HG03354 (cell line): ENCODE data around the gene SPOP.
"Not testable (repeated sequence)": the region's sequence is repeated elsewhere in the genome, so short reads cannot be mapped to it uniquely, and the experiment has no call there.

Experiments used
- ATAC-seq: cut with Tn5 transposase; IDR thresholded peaks from one replicate; pipeline ENCODE4 v1.9.1; 2021; ENCODE audit warnings: mild to moderate bottlenecking; ENCODE audit not compliant: unreplicated experiment, poor library complexity, severe bottlenecking

The SPOP gene

DNA sequence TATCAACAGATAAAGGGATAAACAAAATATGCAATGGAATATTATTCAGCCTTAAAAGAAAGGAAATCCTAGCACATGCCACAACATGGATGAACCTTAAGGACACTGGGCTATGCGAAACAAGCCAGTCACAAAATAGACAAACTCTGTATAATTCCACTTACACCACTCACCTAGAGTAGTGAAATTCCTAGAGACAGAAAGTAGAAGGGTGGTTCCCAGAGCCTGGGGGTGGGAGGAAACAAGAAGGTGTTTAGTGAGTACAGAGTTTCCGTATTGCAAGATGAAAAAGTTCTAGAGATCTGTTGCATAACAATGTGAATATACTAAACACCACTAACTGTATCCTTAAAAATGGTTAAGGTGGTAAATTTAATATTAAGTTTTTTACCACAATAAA, 10.0 kb downstream of the SPOP start:
- ATAC-seq = no peak

GRCh38 chr17:49664706-49665211, 13.1 kb downstream of the SPOP start:
- no peak for ATAC-seq

- no peak for ATAC-seq
Measured at GRCh38 chr17:49659661-49660382, 18.1 kb downstream of the SPOP start.

- ATAC-seq = no peak
Measured at GRCh38 chr17:49656247-49656646, 21.6 kb downstream of the SPOP start.

DNA sequence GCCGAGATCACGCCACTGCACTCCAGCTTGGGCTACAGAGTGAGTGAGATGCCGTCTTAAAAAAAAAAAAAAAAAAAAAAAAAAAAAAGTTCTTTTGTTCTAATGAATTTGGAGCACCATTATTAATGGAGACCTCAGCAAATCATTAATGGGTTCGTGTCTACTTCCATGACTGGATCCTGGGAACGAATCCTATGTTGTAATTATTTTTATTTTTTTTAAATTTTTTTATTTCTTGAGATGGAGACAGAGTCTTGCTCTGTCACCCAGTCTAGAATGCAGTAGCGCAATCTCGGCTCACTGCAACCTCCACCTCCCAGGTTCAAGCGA, 30.7 kb downstream of the SPOP start:
- no peak for ATAC-seq

GRCh38 chr17:49646391-49647255, 31.3 kb downstream of the SPOP start:
- peak; percentile 67 for ATAC-seq

DNA sequence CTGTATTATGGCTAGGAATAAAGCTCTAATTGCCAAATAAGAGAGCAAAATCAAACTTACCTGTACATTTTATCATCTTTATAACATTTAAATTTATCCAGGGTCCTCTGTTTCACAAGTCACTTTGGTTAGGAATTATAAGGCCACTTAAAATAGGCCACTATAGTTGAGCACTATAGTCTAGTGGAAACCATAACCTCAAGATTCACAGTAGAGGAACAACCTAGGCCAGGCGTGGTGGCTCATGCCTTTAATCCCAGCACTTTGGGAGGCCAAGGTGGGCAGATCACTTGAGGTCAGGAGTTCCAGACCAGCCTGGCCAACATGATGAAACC, 31.9 kb downstream of the SPOP start:
- not testable (repeated sequence) for ATAC-seq

DNA sequence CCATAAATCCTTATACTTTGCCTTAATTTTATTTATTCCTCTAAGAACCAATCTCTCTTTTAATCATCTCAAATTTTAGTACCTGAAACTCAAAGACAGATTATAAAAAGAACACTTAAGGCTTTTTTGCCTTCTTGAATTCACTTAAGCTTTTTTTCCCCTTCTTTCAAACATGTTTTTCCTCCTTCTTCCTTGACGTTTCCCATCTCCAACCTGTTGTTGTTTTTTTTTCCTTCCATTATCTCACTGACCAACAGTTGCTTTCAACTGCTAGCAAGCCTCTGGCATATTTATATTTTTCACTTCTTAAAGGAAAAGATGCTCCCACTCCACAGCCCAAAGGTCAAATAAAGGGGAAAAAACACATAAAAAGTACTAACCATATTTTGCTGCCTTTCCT, 32.2 kb downstream of the SPOP start:
- no peak for ATAC-seq

- no peak for ATAC-seq
Measured at GRCh38 chr17:49640556-49640955, 37.3 kb downstream of the SPOP start.

DNA sequence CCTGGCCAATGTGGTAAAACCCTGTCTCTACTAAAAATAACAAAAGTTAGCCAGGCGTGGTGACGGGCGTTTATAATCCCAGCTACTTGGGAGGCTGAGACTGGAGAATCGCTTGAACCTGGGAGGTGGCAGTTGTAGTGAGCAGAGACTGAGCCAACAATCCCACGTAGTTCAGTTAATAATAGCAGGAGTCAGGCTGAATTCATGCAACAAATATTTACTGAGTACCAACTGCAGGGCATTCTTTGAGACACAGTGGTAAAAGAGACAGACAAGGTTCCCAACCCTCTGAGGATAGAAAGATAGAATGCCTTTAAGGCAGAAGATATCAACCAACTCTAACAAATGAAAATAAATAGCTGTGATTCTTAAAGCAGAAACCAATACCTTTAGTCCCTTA, 39.1 kb downstream of the SPOP start:
- no peak for ATAC-seq

- no peak for ATAC-seq
Measured at GRCh38 chr17:49637739-49638138, 40.2 kb downstream of the SPOP start.

GRCh38 chr17:49637050-49637449, 40.8 kb downstream of the SPOP start:
- no peak for ATAC-seq

DNA sequence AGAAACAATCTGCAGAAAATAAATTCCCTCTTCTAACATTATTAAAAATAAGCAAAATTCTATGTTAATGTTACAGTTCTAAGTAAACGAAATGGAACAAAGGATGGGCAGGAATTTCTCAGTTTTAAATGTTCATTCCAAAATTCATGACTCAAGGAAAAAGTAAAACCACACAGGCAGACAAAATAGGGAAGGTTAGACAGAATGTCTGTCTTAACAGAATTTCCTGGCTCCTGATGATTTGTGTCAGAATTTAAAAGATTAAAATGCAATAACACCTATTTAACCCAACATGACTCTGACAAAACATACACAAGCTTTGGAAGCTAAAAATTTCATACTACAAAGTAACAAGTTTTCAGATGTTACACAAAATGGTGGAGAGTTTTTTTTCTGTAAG, 42.8 kb downstream of the SPOP start:
- ATAC-seq = no peak

GRCh38 chr17:49634485-49634860, 43.4 kb downstream of the SPOP start:
- ATAC-seq = no peak

DNA sequence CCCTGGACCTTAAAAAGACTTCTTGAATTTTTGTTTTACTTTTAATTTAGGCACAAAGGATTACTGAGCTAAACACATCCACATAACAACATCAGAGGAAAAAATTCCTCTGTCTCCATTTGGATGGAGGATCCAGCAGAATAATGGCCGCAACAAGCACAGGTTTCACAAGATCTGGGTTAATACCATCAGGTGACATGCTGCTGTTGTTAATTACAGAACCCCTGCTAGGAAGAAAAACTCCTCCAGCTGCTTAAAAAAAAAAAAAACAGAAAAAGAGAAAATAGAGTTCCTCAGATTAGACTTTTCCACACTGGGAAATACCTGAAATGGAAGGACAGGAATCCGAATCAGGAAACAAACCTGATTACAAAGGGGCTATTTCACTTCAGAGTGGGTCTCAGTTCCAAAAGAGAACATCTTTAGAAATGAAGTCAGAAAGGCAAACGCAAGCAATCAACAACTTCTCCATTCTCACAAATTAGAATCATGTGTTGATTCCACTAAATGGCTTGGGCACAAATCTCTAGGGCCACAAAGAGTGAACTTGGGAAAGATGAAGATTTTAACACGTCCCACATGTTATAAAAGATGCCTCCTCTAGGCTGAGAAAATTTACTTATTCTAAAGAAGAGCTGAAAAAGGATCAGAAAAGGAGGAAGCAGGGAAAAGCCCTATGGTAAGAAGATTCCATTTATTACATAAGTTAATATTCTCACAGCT, 44.0 kb downstream of the SPOP start:
- no peak for ATAC-seq

DNA sequence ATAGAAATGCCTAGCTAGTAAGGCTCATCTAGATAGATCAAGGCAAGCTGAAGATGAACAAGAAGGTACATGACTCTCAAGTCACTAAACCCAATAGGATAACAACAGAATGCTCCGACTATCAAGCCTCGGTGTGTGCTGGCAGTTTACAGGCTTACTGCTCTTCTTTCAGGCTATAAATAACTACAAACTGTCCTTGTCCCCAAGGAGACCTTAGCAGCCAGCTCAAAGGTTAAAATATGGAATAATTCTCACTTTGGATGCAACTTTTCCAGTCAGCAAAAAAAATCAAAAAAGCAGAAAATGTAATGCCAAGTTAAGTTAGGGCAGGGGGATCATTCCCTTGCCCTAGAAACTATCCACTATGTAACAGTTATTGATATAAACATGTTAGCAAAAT, 44.6 kb downstream of the SPOP start:
- no peak for ATAC-seq

- no peak for ATAC-seq
Measured at GRCh38 chr17:49632201-49632600, 45.7 kb downstream of the SPOP start.

- ATAC-seq = no peak
Measured at GRCh38 chr17:49631496-49631895, 46.4 kb downstream of the SPOP start.

DNA sequence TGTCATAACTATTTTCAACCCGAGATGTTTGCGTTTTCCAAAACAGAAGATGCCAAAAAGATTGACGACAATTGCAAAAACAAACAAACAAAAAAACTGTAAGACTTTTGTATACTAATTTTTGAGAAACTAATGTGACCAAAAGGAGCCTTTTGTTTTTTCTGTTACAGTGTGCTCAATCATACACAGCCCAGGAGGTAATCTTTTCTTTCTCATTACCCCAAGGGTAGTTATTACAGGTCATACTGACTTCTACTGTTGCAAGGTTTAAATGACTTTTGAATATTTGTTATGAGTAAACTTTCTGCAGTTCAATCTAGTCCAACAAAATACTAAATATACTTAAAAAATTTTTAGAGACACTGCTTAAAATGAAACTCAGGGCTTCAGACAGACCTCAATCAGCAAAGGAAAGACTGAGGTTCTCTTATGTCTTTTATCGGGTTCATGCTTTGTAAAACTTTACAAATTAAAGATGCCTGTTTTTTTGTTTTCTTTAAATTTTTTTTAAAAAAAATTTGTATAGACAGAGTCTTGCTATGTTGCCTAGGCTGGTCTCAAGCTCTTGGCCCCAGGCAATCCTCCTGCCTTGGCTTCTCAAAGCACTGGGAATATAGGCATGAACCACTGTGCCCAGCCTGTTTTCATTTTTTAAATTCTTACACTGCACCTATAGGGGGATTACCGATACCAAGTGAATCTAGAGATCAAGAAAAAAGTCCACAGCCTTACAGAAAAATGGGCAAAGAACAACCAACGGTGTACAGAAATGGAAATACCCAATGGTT, 47.6 kb downstream of the SPOP start:
- no peak for ATAC-seq

GRCh38 chr17:49629447-49629846, 48.5 kb downstream of the SPOP start:
- ATAC-seq = no peak
